ENCODE data around the gene SGK1.

The SGK1 gene

DNA sequence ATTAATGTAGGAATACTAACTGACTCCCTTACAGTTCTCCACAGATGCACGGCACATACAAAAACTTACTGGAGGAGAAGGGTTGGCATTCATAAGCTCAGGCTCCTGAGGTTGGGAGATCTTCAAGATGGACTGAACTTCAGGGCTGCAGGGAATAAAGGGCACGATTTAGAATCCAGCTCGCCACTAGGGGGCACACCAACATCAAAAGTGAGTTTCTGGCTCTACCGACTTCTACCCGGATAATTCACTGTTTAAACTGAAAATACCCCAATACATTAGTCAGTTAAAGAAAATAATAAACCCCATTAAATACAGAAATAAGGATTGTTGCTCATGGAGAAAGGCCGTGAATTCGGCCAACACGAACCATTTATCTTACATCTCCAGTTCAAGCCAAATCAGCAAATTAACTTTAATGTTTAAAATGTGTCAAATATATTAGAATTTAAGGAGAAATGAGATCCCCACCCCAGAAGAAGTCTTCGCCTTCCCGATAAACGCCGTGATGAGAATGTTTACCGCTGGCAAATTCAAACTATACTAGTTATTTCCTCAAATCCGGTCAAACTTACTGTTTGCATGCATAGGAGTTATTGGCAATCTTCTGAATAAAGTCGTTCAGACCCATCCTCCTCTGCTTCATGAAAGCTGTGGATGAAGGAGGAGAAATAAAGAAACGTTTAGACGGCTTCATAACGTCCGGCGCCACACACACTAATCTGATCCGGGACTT, 143.8 kb downstream of the SGK1 start:
- WGBS, 2 experiments: 1 to 3% methylated on average over 14 to 21 of the region's 21 CpGs
- H3K27ac ChIP-seq (ENCODE audit: insufficient read depth, low read depth, low read length, poor library complexity, severe bottlenecking): no peak overlapping the region

DNA sequence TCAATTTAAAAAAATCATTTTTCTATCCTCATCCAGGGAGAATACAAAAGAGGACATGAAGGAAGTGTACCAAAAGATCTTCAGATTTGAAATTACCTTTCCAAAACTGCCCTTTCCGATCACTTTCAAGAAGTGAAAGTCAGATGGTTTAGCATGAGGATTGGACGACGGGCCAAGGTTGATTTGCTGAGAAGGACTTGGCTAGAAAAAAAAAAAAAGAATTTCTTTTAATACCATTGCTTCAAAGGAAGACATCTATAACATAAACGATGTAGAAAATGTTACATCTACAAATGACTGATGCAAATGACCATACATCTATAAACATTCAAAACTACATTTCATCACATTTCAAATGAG, 144.6 kb downstream of the SGK1 start:
- WGBS, 2 experiments: 86 to 93% methylated on average over 2 to 4 of the region's 4 CpGs
- Histone ChIP-seq H3K27ac (ENCODE audit: insufficient read depth, low read depth, low read length, poor library complexity, severe bottlenecking) (no peak overlapping the region), H3K9me3 (ENCODE audit: control insufficient read depth, low read length) (no peaks in the 10 kb centered on the region), H3K4me3 (ENCODE audit: insufficient read depth, low read depth, low read length) (no peak overlapping the region), H3K27me3 (ENCODE audit: control insufficient read depth, insufficient read depth, low read length, poor library complexity, severe bottlenecking) (peaks cover 31% of the 10 kb centered on the region), H3K4me1 (ENCODE audit: control insufficient read depth, insufficient read depth, low read length) (peaks cover 4% of the 10 kb centered on the region), H3K36me3 (ENCODE audit: control insufficient read depth, insufficient read depth, low read length) (no peaks in the 10 kb centered on the region)

More for the DNA sequence above, 143.8 kb downstream of the SGK1 start:
- Histone ChIP-seq H3K27me3 (ENCODE audit: control insufficient read depth, insufficient read depth, low read length, poor library complexity, severe bottlenecking) (peaks cover 31% of the 10 kb centered on the region), H3K9me3 (ENCODE audit: control insufficient read depth, low read length) (no peaks in the 10 kb centered on the region), H3K4me1 (ENCODE audit: control insufficient read depth, insufficient read depth, low read length) (peaks cover 4% of the 10 kb centered on the region), H3K36me3 (ENCODE audit: control insufficient read depth, insufficient read depth, low read length) (no peaks in the 10 kb centered on the region), H3K4me3 (ENCODE audit: insufficient read depth, low read depth, low read length) (peak overlapping the region; percentile 71)

DNA sequence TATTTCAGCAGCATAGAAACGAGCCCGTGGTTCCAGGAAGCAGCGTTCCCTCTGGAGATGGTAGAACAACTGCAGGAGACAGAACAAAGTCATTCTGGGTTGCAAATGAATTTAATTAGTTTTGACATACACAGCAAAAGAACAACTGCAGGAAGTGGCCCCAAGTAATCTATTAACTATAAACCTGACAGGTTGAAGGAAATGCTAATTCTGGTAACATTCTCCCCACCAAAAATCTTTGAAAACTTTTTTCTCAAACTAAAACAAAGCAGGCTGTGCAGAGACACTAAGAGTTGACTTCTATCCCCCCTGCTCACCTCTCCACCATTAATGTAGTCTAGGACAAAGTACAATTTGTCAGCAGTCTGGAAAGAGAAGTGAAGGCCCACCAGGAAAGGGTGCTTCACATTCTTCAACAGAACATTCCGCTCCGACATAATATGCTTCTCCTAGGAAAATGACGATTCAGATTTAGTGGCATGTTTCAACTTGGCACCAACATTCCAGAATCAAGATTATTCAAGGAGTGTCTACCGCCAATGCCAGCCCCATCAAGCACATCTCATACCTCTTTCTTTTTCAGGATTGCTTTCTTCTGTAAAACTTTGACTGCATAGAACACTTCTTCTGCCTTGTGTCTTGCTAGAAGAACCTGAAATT, 145.1 kb downstream of the SGK1 start:
- Histone ChIP-seq H3K36me3 (ENCODE audit: control insufficient read depth, insufficient read depth, low read length) (no peaks in the 10 kb centered on the region), H3K9me3 (ENCODE audit: control insufficient read depth, low read length) (no peaks in the 10 kb centered on the region), H3K4me1 (ENCODE audit: control insufficient read depth, insufficient read depth, low read length) (peaks cover 4% of the 10 kb centered on the region), H3K4me3 (ENCODE audit: insufficient read depth, low read depth, low read length) (no peak overlapping the region), H3K27me3 (ENCODE audit: control insufficient read depth, insufficient read depth, low read length, poor library complexity, severe bottlenecking) (peaks cover 26% of the 10 kb centered on the region), H3K27ac (ENCODE audit: insufficient read depth, low read depth, low read length, poor library complexity, severe bottlenecking) (no peak overlapping the region)
- 92 to 94% methylated on average over 7 of the region's 7 CpGs for WGBS, 2 experiments

DNA sequence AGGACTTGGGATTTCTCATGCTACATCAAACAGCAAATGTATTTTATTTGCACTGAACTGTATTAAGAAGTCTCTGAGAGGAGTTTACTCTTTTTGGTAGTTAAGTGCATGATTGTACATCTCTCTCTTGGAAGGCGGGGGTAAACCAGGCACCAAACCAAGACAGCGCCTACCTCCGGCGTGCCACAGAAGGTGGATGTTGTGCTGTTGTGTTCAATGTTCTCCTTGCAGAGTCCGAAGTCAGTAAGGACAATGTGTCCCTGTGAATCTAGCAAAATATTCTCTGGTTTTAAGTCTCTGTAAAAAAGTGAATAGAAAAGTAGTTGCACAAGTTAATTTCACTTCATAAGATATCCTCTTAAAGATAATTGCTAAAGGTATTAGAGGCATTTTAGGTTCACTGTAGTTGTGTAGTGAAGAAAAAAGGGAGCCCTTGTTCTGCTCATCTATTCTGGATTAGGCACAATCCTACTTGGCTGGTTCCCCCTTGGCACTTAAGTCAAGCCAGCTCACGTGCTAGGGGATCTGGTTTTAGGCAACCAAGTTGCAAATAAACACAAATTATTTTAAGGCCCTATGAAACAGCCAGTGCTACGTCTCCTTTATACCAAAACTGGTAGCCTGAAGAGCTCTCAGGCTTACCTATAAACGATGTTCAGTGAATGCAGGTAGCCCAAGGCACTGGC, 145.7 kb downstream of the SGK1 start:
- WGBS, 2 experiments: 93 to 96% methylated on average over 8 of the region's 8 CpGs
- no peak overlapping the region for H3K4me3 ChIP-seq (ENCODE audit: insufficient read depth, low read depth, low read length)

DNA sequence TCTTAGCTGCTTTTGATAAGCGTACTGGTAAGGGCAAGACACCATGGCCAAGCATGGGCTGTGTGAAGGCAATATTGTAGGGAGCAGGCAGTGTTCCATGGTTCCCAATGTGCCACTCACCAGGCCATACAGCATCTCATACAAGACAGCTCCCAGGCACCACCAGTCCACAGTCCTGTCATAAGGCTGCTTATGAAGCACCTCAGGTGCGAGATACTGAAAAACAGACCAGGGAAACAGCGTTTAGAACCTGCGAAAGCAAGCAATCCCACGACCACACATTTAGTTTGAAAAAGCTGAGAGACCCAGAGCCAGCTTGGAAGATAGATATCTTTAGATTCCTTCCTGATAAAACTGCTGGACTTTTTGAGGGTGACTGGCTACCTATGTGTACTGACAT, 146.4 kb downstream of the SGK1 start:
- H3K36me3 ChIP-seq (ENCODE audit: control insufficient read depth, insufficient read depth, low read length): no peaks in the 10 kb centered on the region
- H3K4me3 ChIP-seq (ENCODE audit: insufficient read depth, low read depth, low read length): no peak overlapping the region
- no peaks in the 10 kb centered on the region for H3K9me3 ChIP-seq (ENCODE audit: control insufficient read depth, low read length)
- WGBS, 2 experiments: 95 to 96% methylated on average over 5 of the region's 5 CpGs
- H3K27me3 ChIP-seq (ENCODE audit: control insufficient read depth, insufficient read depth, low read length, poor library complexity, severe bottlenecking): peaks cover 13% of the 10 kb centered on the region
- peaks cover 4% of the 10 kb centered on the region for H3K4me1 ChIP-seq (ENCODE audit: control insufficient read depth, insufficient read depth, low read length)
- H3K27ac ChIP-seq (ENCODE audit: insufficient read depth, low read depth, low read length, poor library complexity, severe bottlenecking): no peak overlapping the region

More for the DNA sequence above, 145.7 kb downstream of the SGK1 start:
- H3K36me3 ChIP-seq (ENCODE audit: control insufficient read depth, insufficient read depth, low read length): no peaks in the 10 kb centered on the region
- no peak overlapping the region for H3K27ac ChIP-seq (ENCODE audit: insufficient read depth, low read depth, low read length, poor library complexity, severe bottlenecking)
- peaks cover 4% of the 10 kb centered on the region for H3K4me1 ChIP-seq (ENCODE audit: control insufficient read depth, insufficient read depth, low read length)
- H3K9me3 ChIP-seq (ENCODE audit: control insufficient read depth, low read length): no peaks in the 10 kb centered on the region
- H3K27me3 ChIP-seq (ENCODE audit: control insufficient read depth, insufficient read depth, low read length, poor library complexity, severe bottlenecking): peaks cover 20% of the 10 kb centered on the region

DNA sequence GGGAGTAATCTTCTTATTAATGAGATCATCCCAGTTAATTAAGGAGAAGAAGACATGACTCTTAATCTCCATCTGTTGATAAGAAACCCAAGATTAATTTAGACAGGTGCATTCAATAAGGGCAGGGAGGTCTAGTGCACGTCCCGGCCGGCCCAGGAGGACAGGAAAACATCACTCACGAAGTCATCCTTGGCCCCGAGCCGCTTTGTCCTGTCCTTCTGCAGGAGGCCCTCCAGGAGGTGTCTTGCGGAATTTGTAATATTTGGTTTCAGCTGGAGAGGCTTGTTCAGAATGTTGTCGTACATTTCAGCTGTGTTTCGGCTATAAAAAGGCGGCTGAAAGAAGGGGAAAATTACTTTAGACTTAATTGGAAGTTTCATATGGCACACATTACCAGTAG, 147.1 kb downstream of the SGK1 start:
- H3K9me3 ChIP-seq (ENCODE audit: control insufficient read depth, low read length): no peaks in the 10 kb centered on the region
- WGBS, 2 experiments: 89 to 92% methylated on average over 10 of the region's 10 CpGs
- peaks cover 7% of the 10 kb centered on the region for H3K27me3 ChIP-seq (ENCODE audit: control insufficient read depth, insufficient read depth, low read length, poor library complexity, severe bottlenecking)
- H3K27ac ChIP-seq (ENCODE audit: insufficient read depth, low read depth, low read length, poor library complexity, severe bottlenecking): no peak overlapping the region
- H3K4me3 ChIP-seq (ENCODE audit: insufficient read depth, low read depth, low read length): no peak overlapping the region
- H3K36me3 ChIP-seq (ENCODE audit: control insufficient read depth, insufficient read depth, low read length): no peaks in the 10 kb centered on the region
- H3K4me1 ChIP-seq (ENCODE audit: control insufficient read depth, insufficient read depth, low read length): peaks cover under 1% of the 10 kb centered on the region

DNA sequence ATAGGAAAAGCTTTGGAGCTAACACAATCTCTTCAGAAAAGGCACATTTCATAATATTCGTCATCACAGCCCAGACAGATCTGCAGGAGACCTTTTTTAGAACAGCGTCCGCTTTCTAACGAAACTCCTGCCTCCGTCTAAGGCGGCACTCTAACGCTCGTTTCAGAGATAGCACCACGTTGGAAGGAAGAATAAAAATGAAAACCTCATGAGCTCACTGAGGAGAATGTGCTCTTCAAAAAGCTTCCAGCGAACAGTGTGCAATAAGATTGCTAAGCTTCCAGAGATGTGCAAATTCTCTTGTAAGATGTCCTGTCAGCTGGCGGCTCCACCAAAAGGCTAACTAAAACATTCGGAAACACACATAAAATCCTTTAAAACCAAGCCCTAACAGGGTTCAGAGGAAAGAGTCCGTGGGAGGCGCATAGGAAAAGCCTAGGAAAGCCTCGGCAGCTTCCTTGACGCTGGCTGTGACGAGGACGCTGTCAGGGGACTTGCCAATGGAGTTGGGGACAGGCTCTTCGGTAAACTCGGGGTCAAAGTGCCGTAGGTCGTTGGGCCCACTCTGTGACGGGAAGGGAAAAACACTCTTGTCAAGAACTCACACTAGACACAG, 147.9 kb downstream of the SGK1 start:
- no peaks in the 10 kb centered on the region for H3K36me3 ChIP-seq (ENCODE audit: control insufficient read depth, insufficient read depth, low read length)
- no peaks in the 10 kb centered on the region for H3K27me3 ChIP-seq (ENCODE audit: control insufficient read depth, insufficient read depth, low read length, poor library complexity, severe bottlenecking)
- no peaks in the 10 kb centered on the region for H3K4me1 ChIP-seq (ENCODE audit: control insufficient read depth, insufficient read depth, low read length)
- no peak overlapping the region for H3K4me3 ChIP-seq (ENCODE audit: insufficient read depth, low read depth, low read length)
- no peak overlapping the region for H3K27ac ChIP-seq (ENCODE audit: insufficient read depth, low read depth, low read length, poor library complexity, severe bottlenecking)
- 93% methylated on average over 23 of the region's 23 CpGs for WGBS, 2 experiments
- no peaks in the 10 kb centered on the region for H3K9me3 ChIP-seq (ENCODE audit: control insufficient read depth, low read length)

DNA sequence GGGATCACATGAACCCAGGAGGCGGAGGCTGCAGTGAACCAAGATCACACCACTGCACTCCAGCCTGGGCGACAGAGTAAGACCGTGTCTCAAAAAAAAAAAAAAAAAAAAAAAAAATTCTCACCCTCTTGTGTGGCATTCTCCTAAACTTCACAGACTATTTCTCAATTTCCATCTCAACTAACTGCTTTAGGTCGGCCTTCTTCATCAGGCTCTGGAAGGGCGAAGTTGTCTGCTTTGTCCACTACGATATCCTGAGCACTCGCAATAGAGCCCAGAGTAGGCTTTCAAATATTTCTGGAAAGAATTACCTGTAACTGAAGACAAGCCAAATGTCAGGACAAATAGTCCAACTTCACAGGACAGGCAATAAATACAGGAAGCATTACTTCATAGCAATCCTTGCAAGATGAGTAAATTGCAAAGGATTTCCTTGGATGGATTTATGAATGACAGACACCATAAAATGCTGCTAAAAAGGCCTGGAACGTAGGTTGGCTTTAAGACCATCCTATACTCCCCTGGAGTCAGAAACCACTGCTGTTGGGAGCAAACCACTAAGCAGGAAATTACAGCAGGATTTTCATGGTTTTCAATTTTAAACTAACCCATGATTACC, 149.2 kb downstream of the SGK1 start:
- no peaks in the 10 kb centered on the region for H3K27me3 ChIP-seq (ENCODE audit: control insufficient read depth, insufficient read depth, low read length, poor library complexity, severe bottlenecking)
- H3K36me3 ChIP-seq (ENCODE audit: control insufficient read depth, insufficient read depth, low read length): no peaks in the 10 kb centered on the region
- no peak overlapping the region for H3K27ac ChIP-seq (ENCODE audit: insufficient read depth, low read depth, low read length, poor library complexity, severe bottlenecking)
- 94 to 96% methylated on average over 8 of the region's 8 CpGs for WGBS, 2 experiments
- H3K4me3 ChIP-seq (ENCODE audit: insufficient read depth, low read depth, low read length): no peak overlapping the region
- no peaks in the 10 kb centered on the region for H3K4me1 ChIP-seq (ENCODE audit: control insufficient read depth, insufficient read depth, low read length)
- H3K9me3 ChIP-seq (ENCODE audit: control insufficient read depth, low read length): no peaks in the 10 kb centered on the region

DNA sequence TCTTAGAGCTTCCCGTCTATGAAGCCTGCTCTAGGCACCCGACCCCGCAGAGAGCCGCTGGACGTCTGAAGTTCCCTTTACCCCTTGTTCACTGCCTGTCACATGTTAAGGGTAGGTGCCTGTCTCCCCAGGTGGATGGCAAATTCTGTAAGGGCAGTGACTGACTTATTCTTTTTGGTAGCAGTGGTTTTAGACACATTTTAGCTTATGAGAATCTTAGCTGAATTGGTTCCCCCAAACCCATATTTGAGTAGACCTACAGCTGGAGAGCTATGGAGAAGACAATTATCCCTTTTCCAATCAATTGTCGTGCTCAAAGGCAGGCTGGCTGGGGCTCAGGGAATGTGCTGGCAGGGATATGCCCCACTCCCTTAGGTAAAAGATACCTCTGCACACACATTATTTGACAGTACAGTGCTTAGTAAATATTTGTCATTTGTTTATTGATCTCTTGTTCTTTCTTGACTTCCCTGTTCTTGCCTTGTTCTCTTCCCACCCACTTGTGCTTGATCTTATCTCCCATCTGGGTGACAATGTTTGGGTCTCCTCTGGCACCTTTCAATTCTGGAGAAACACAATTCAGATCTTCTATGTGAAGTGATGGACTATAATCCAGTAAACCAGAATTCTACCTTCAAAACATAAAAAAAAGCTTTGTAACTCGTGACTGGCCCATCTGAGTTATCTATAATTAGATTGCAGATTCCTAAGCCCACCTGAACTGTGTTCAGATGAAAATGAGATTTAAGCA, 151.2 kb downstream of the SGK1 start:
- Histone ChIP-seq H3K9me3 (ENCODE audit: control insufficient read depth, low read length) (no peaks in the 10 kb centered on the region), H3K4me3 (ENCODE audit: insufficient read depth, low read depth, low read length) (no peak overlapping the region), H3K27me3 (ENCODE audit: control insufficient read depth, insufficient read depth, low read length, poor library complexity, severe bottlenecking) (no peaks in the 10 kb centered on the region), H3K27ac (ENCODE audit: insufficient read depth, low read depth, low read length, poor library complexity, severe bottlenecking) (no peak overlapping the region), H3K36me3 (ENCODE audit: control insufficient read depth, insufficient read depth, low read length) (no peaks in the 10 kb centered on the region), H3K4me1 (ENCODE audit: control insufficient read depth, insufficient read depth, low read length) (no peaks in the 10 kb centered on the region)
- WGBS, 2 experiments: 96 to 98% methylated on average over 7 of the region's 7 CpGs

Data from ectodermal cell (in vitro differentiated cells).